Ovary (tissue), 3 donors: ENCODE measurements around the gene MDP1.

Experiments
- CTCF ChIP-seq, 3 donors: fragments of 450-650 bp in 2 of 3; fragments of 200-600 bp in 1 of 3; IDR thresholded peaks; one replicate each; pipeline versions ENCODE4 v1.5.1 to v1.8.0; 2016 to 2022; ENCODE audit warnings: antibody characterized with exemption in 3 of 3, mild to moderate bottlenecking in 1 of 3
- EP300 ChIP-seq: sonication (generic); formaldehyde crosslinking; IDR thresholded peaks from one replicate; pipeline ENCODE4 v1.6.1; 2017; ENCODE audit warnings: antibody characterized with exemption
- POLR2A ChIP-seq: fragments of 450-650 bp; IDR thresholded peaks from one replicate; pipeline ENCODE4 v1.6.1; 2017; ENCODE audit warnings: antibody characterized with exemption, mild to moderate bottlenecking, moderate library complexity
- donor health status: DM: no; HTN: no; CAD: no.

DNA sequence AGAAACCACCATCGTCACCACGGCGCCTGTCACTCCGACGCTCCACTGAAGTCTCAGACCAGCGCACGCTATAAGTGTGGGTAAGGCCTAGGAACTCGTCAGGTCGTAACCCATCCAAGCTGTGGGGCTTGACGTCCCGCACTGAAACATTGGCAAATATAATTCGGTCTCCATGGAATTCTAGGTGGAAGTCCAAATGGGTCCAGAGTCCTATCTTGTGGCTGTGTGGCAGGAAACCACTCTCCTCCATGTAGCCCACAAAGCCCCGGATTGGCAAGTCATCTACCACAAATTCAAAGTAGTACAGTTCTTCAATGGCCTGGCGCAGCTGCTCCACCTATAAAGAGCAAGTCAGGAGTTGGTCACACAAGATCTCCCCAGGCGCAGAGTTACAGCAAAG is 22.9 kb downstream of the MDP1 start:
- TF ChIP-seq POLR2A, result no peak
- TF ChIP-seq CTCF (IDR thresholded peaks at IDR 0.05), result no peak
- no peak for TF ChIP-seq EP300
